GM12878 (cell line): Measurements from ENCODE around the gene OR10V1. TPM values are rescaled to one million over a fixed set of nuclear protein-coding genes. Genes with fewer than 3 reads are reported as not detected.

Source experiments
- CBX3 ChIP-seq: fragments of 200-600 bp; sonication (generic); IDR thresholded peaks from 2 replicates; pipeline ENCODE4 v1.6.1; 2016; ENCODE audit warnings: low read depth, borderline replicate concordance
- CBX5 ChIP-seq: sonication (generic); IDR thresholded peaks from 2 replicates; pipeline ENCODE4 v1.6.1; 2016; ENCODE audit warnings: low read depth, moderate library complexity, mild to moderate bottlenecking, inconsistent platforms
- DPF2 ChIP-seq: fragments of 450-650 bp; IDR thresholded peaks from 2 replicates; pipeline ENCODE4 v1.6.1; 2017; ENCODE audit warnings: mild to moderate bottlenecking
- GATAD2B ChIP-seq: fragments of 450-650 bp; conservative IDR thresholded peaks from 2 replicates; pipeline ENCODE4 v1.6.1; 2017; ENCODE audit warnings: low read depth, mild to moderate bottlenecking, moderate library complexity
- IKZF1 ChIP-seq: fragments of 450-650 bp; conservative IDR thresholded peaks from 2 replicates; pipeline ENCODE4 v1.6.1; 2017; ENCODE audit warnings: antibody characterized with exemption, mild to moderate bottlenecking
- IRF4 ChIP-seq: IDR thresholded peaks from 2 replicates; pipeline ENCODE4 v1.6.1; 2011; ENCODE audit warnings: low read depth, low read length
- MYC ChIP-seq: IDR thresholded peaks from 2 replicates; pipeline ENCODE4 v1.6.1; 2011; ENCODE audit warnings: mild to moderate bottlenecking, low read length, moderate library complexity, inconsistent platforms; ENCODE audit not compliant: insufficient read depth, insufficient replicate concordance, insufficient read length, severe bottlenecking
- NR2C1 ChIP-seq: fragments of 450-650 bp; IDR thresholded peaks from 2 replicates; pipeline ENCODE4 v1.6.1; 2017; ENCODE audit warnings: antibody characterized with exemption, mild to moderate bottlenecking, moderate library complexity
- POLR2AphosphoS5 ChIP-seq: IDR thresholded peaks from 2 replicates; pipeline ENCODE4 v1.6.1; 2011; ENCODE audit warnings: mild to moderate bottlenecking, low read length, inconsistent platforms
- PRDM15 ChIP-seq: fragments of 450-650 bp; formaldehyde crosslinking; IDR thresholded peaks from 2 replicates; pipeline ENCODE4 v1.4.0; 2020; ENCODE audit warnings: mild to moderate bottlenecking, moderate library complexity
- RAD51 ChIP-seq: fragments of 450-650 bp; IDR thresholded peaks from 2 replicates; pipeline ENCODE4 v1.6.1; 2016; ENCODE audit warnings: moderate library complexity, mild to moderate bottlenecking, inconsistent platforms
- SMAD5 ChIP-seq: IDR thresholded peaks from 2 replicates; pipeline ENCODE4 v1.6.1; 2016; ENCODE audit warnings: antibody characterized with exemption, low read depth
- SMARCA5 ChIP-seq: fragments of 450-650 bp; IDR thresholded peaks from 2 replicates; pipeline ENCODE4 v1.6.1; 2017; ENCODE audit warnings: mild to moderate bottlenecking
- SMC3 ChIP-seq: IDR thresholded peaks from 2 replicates; pipeline ENCODE4 v1.6.1; 2011; ENCODE audit warnings: low read length, improper control_type of control experiment, borderline replicate concordance
- SUZ12 ChIP-seq: fragments of 200-600 bp; sonication (generic); IDR thresholded peaks from one replicate; pipeline ENCODE4 v1.6.1; 2018; ENCODE audit warnings: antibody characterized with exemption, mild to moderate bottlenecking; ENCODE audit not compliant: unreplicated experiment
- polyA plus RNA-seq, 11 experiments: library from polyadenylated mRNA; depleted of rRNA in 4 of 11; unstranded in 6 of 11; stranded (reverse) in 5 of 11; fragments of >200 nt; fragmentation: Nextera tagmentation in 4 of 11; fragmentation: Illumina TruSeq in 1 of 11; extraction: Ambion mirVana in 4 of 11; extraction: Trizol in 1 of 11; gene quantifications; 1 replicate in 1 of 11; 2 replicates in 10 of 11; pipeline versions ENCODE4 v1.2.1 to v1.2.3, GENCODE V29; 2011 to 2016; ENCODE audit warnings: inconsistent platforms in 2 of 11, missing spikeins in 2 of 11, low read depth in 1 of 11
- total RNA-seq, 4 experiments: library from RNA; depleted of rRNA in 3 of 4; stranded (reverse); fragments of >200 nt in 3 of 4; fragmentation: Illumina TruSeq in 1 of 4; extraction: Trizol in 1 of 4; gene quantifications; 2 replicates each; pipeline versions ENCODE4 v1.2.1 to v1.2.3, GENCODE V29; 2013 to 2021
- TF ChIP-seq, protein P1 (sequence below): fragments of 450-650 bp; IDR thresholded peaks from 2 replicates; pipeline ENCODE4 v1.6.1; 2016; ENCODE audit warnings: mild to moderate bottlenecking

Gene OR10V1
- total and polyA plus RNA-seq, 10 of the 15 experiments (the other 5 are each of a cell fraction or from before 2014, with no cell fraction given), result not detected

DNA sequence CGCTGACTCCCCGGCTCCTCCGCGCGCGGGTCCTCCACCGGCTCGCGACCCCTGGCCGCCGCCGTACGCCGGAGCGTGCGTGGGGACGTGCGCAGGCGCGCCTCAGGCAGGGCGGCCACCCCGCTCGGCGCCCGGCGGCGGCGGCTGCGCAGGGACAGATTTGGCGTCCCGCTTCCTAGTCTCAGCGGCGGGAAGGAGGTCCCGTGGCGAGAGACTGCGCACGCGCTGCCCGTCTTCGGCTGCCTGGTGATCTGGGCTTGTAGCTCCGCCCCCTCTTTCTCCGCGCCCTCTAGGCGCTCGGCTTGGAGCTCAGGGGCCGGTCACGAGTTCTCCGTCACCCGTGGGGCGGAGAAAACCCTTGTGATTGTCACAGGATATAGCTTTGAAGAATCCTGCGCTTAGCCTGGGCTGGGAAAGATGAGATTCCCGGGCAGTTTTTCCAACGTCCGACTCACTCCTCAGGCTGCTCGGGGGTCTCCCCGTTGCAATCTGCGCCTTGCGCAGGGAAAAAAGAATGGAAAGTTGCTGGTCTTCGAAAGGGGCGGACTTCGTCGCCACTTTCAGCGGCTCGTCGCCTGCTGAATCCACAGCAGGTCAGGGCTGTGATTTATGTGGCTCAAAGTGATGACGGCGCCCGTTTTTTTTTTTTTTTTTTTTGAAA lies 44.6 kb downstream of the OR10V1 start, which contains the start of gene PATL1 (continued):
- no peak for TF ChIP-seq PRDM15 (CRISPR knock-in tag)
- TF ChIP-seq NR2C1, result peak; percentile 70; the same call in 1 of the 2 replicates
- peak; percentile 33; the same call in 1 of the 2 replicates for TF ChIP-seq GATAD2B
- TF ChIP-seq SMARCA5, result no peak
- TF ChIP-seq SMC3, result no peak
- TF ChIP-seq, protein P1, sequence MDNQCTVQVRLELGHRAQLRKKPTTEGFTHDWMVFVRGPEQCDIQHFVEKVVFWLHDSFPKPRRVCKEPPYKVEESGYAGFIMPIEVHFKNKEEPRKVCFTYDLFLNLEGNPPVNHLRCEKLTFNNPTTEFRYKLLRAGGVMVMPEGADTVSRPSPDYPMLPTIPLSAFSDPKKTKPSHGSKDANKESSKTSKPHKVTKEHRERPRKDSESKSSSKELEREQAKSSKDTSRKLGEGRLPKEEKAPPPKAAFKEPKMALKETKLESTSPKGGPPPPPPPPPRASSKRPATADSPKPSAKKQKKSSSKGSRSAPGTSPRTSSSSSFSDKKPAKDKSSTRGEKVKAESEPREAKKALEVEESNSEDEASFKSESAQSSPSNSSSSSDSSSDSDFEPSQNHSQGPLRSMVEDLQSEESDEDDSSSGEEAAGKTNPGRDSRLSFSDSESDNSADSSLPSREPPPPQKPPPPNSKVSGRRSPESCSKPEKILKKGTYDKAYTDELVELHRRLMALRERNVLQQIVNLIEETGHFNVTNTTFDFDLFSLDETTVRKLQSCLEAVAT, result no peak
- TF ChIP-seq SUZ12, result no peak
- TF ChIP-seq DPF2, result 0 out of 2 replicates have a peak, but pooled peaks have one; percentile 20
- TF ChIP-seq IKZF1, result peak; percentile 99
- no peak for TF ChIP-seq SMAD5
- peak; percentile 88 for TF ChIP-seq RAD51
- no peak for TF ChIP-seq IRF4
- TF ChIP-seq POLR2AphosphoS5, result peak; percentile 85
- no peak for TF ChIP-seq MYC
- peak; percentile 83; the same call in 1 of the 2 replicates for TF ChIP-seq CBX5
- TF ChIP-seq CBX3, result no peak
- TF ChIP-seq, all 136 proteins: peak for 55
